Colonic mucosa (tissue), 4 donors: Measurements from ENCODE around the gene PLK3. TPM values are rescaled to one million over a fixed set of nuclear protein-coding genes. Genes with fewer than 3 reads are reported as not detected.

Experiments
- DNase-seq: peaks from one replicate; pipeline ENCODE4 v3.0.0-alpha.2; 2020
- H3K27ac ChIP-seq: fragments of 200-600 bp; one replicate; pipeline ENCODE4 v1.8.0; 2021
- H3K27me3 ChIP-seq: fragments of 200-600 bp; one replicate; pipeline ENCODE4 v1.8.0; 2021
- H3K36me3 ChIP-seq: fragments of 200-600 bp; one replicate; pipeline ENCODE4 v1.8.0; 2021
- H3K4me1 ChIP-seq: fragments of 200-600 bp; one replicate; pipeline ENCODE4 v1.8.0; 2021; ENCODE audit warnings: mild to moderate bottlenecking
- H3K4me3 ChIP-seq: fragments of 200-600 bp; one replicate; pipeline ENCODE4 v1.8.0; 2021
- H3K9ac ChIP-seq, 2 donors: one replicate each; pipeline ENCODE4 v1.7.0; 2013; ENCODE audit warnings: control low read depth in 2 of 2, low read depth in 2 of 2, low read length in 2 of 2
- H3K9me3 ChIP-seq: fragments of 200-600 bp; one replicate; pipeline ENCODE4 v1.8.0; 2021
- intact Hi-C: fragments of 100-400 bp; cut with DNase I; formaldehyde crosslinking; loops from one replicate; pipeline ENCODE4 v1.14.1; 2022
- total RNA-seq, 2 donors: library from RNA; stranded (reverse); fragmentation: NEBNext Ultra II Directional in 1 of 2; extraction: Animal tissue kit (Norgen Biotek cat#: 25700) in 1 of 2; gene quantifications; one replicate each; pipeline ENCODE4 v1.2.1, GENCODE V29; 2021
- TF ChIP-seq, protein P1 (sequence below): fragments of 200-600 bp; IDR thresholded peaks from one replicate; pipeline ENCODE4 v1.8.0; 2022; ENCODE audit warnings: antibody characterized with exemption, mild to moderate bottlenecking
- donor health status: healthy.
- donor health status: DM: no; HTN: no; CAD: no.
- donor health status: DM: no; HTN: no; CAD: no.

Gene PLK3
- total RNA-seq, 2 donors from 2014 or later, result 7.7 to 8.8 TPM

DNA sequence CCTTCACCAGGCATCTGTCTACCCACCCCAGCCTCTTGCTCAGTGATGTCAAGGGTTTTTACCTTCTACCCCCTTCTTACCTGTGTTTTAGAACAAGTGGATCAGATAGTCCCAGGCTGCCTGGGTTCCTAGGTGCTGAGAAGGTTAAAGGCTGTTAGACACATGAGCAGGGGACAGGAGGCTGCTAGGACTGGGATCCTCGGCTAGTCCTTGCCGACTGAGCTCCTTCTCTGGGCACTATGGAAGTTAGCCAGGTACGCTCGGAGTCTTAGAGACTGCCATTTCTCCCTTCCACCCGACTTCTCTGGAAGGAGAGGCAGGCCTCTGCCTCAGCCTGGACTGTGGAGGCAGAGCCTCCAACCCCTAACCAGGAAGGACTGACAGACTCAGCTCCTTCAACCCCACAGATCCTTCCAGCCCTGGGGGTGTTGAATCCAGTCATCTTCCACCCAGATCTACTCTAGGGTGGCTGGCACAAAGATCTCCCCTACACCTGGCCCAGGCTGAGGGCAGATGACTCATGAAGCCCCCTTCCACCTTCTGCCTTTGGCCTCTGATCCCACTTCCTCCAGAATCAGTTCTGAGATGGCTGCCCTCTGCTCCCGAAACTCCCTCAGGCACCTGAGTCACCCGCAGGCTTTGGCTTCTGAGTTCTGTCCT lies 6.7 kb downstream of the PLK3 start, which contains the start of gene DYNLT4:
Gene DYNLT4 (minus strand): TSS at position 648 of the 660 bp plus-strand sequence. CDS start 683 bp downstream, outside the sequence.
- no peaks in the 10 kb centered on the region for H3K9me3 ChIP-seq
- TF ChIP-seq, protein P1, sequence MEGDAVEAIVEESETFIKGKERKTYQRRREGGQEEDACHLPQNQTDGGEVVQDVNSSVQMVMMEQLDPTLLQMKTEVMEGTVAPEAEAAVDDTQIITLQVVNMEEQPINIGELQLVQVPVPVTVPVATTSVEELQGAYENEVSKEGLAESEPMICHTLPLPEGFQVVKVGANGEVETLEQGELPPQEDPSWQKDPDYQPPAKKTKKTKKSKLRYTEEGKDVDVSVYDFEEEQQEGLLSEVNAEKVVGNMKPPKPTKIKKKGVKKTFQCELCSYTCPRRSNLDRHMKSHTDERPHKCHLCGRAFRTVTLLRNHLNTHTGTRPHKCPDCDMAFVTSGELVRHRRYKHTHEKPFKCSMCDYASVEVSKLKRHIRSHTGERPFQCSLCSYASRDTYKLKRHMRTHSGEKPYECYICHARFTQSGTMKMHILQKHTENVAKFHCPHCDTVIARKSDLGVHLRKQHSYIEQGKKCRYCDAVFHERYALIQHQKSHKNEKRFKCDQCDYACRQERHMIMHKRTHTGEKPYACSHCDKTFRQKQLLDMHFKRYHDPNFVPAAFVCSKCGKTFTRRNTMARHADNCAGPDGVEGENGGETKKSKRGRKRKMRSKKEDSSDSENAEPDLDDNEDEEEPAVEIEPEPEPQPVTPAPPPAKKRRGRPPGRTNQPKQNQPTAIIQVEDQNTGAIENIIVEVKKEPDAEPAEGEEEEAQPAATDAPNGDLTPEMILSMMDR, result no peak
- no peak within 1 kb of the TSS for H3K4me3 ChIP-seq
- peak within 1 kb of the TSS; percentile 94 for H3K27ac ChIP-seq
- intact Hi-C loops, result no loop called here
- no peak for DNase-seq
- H3K9ac ChIP-seq, result peak within 1 kb of the TSS; percentile 76 to 84
- peaks cover 13% of the 10 kb centered on the region for H3K36me3 ChIP-seq
- H3K4me1 ChIP-seq, result peaks cover 36% of the 10 kb centered on the region
- no peaks in the 10 kb centered on the region for H3K27me3 ChIP-seq

- intact Hi-C loops, result no loop called here
- no peak overlapping the region for H3K4me3 ChIP-seq
Measured at GRCh38 chr1:44807364-44808062, 7.3 kb downstream of the PLK3 start.

DNA sequence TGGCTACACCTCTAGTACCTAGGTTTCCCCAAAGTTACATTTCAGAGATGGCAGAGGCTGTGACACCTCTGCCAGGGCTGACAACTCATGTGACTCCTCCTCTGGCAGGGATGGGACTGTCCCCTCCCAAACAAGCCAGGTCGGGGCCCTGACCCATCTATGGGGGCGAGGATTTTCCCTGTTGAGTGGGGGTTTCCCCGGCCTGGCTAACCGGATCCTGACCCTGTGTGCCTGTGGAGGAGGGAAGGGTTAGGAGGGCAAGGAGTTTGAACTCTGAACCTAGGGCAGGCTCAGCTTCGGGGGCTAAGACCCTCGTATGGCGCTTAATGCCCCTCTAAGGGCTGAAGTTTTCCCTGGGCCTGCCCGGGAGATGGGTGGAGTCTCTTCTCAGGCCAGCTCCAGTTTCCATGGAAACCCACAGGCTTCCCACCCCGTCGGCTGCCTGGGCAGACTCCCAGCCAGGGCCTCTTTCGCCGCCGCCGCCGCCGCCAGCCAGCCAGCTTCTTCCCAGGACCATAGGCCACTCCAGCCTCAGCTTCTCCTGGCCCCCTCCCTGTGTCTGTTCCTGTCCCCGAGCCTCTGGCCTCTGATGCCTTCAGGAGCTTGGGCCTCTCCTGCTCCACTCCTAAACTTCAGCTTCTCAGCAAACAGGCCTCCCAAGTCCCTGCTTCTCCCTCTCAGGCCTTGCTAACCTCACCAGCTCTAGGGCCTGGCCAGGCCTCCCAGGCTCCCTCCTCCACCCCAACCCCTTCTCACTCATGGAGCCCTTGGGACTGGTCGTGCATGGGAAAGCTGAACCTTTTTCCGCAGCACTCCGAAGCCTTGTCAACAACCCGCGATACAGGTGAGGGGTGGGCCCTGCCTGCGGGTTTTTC lies 8.1 kb downstream of the PLK3 start, which contains the start of gene BTBD19:
Gene BTBD19 (plus strand): TSS at position 461 of the 875 bp plus-strand sequence. CDS start 298 bp downstream, at position 759.
- peaks cover 13% of the 10 kb centered on the region for H3K36me3 ChIP-seq
- H3K27ac ChIP-seq, result peak within 1 kb of the TSS; percentile 94
- TF ChIP-seq, protein P1, result no peak
- peaks cover 36% of the 10 kb centered on the region for H3K4me1 ChIP-seq
- peak within 1 kb of the TSS; percentile 76 to 84 for H3K9ac ChIP-seq
- no peaks in the 10 kb centered on the region for H3K9me3 ChIP-seq
- H3K27me3 ChIP-seq, result no peaks in the 10 kb centered on the region
- H3K4me3 ChIP-seq, result peak within 1 kb of the TSS; percentile 5
- DNase-seq, result peak; percentile 70
- intact Hi-C loops, result no loop called here

More at GRCh38 chr1:44807364-44808062, 7.3 kb downstream of the PLK3 start:
- Histone ChIP-seq H3K9ac (peak overlapping the region; percentile 76 to 84), H3K4me1 (peaks cover 36% of the 10 kb centered on the region), H3K9me3 (no peaks in the 10 kb centered on the region), H3K27ac (peak overlapping the region; percentile 94), H3K36me3 (peaks cover 13% of the 10 kb centered on the region), H3K27me3 (no peaks in the 10 kb centered on the region)
- TF ChIP-seq, protein P1, result no peak
- peak; percentile 98 for DNase-seq

- Histone ChIP-seq H3K4me3 (peak overlapping the region; percentile 5), H3K4me1 (peaks cover 36% of the 10 kb centered on the region), H3K9ac (peak overlapping the region; percentile 76 to 84), H3K27ac (peak overlapping the region; percentile 94), H3K36me3 (peaks cover 11% of the 10 kb centered on the region), H3K27me3 (no peaks in the 10 kb centered on the region), H3K9me3 (no peaks in the 10 kb centered on the region)
- intact Hi-C loops, result no loop called here
- DNase-seq, result peak; percentile 76
- TF ChIP-seq, protein P1, result no peak
Measured at GRCh38 chr1:44808938-44809917, 9.1 kb downstream of the PLK3 start.
